Mesenchymal stem cell (in vitro differentiated cells and primary cell): ENCODE results near the gene BCL2L14.

Experiments used
- DNase-seq: peaks from one replicate; pipeline ENCODE4 v3.0.0-alpha.2; 2013
- H2AFZ ChIP-seq: one replicate; pipeline ENCODE4 v1.6.1; 2013; ENCODE audit warnings: low read depth, mild to moderate bottlenecking, control low read depth, inconsistent platforms, low read length, moderate library complexity
- H2AK5ac ChIP-seq: 2 replicates; pipeline ENCODE4 v1.6.1; 2013; ENCODE audit warnings: low read length, moderate library complexity, mild to moderate bottlenecking, inconsistent platforms; ENCODE audit not compliant: severe bottlenecking
- H2BK120ac ChIP-seq: one replicate; pipeline ENCODE4 v1.6.1; 2013; ENCODE audit warnings: low read depth, mild to moderate bottlenecking, inconsistent platforms, low read length, moderate library complexity
- H2BK12ac ChIP-seq, 2 experiments: one replicate each; pipeline ENCODE4 v1.6.1; 2013; ENCODE audit warnings: inconsistent platforms in 2 of 2, low read length in 2 of 2, mild to moderate bottlenecking in 2 of 2, moderate library complexity in 2 of 2, control low read depth in 1 of 2
- H2BK15ac ChIP-seq: one replicate; pipeline ENCODE4 v1.6.1; 2013; ENCODE audit warnings: mild to moderate bottlenecking, low read depth, inconsistent platforms; ENCODE audit not compliant: poor library complexity, severe bottlenecking
- H2BK5ac ChIP-seq: 2 replicates; pipeline ENCODE4 v1.6.1; 2013; ENCODE audit warnings: low read depth, mild to moderate bottlenecking, low read length, control low read depth, inconsistent platforms; ENCODE audit not compliant: poor library complexity, severe bottlenecking
- H3K14ac ChIP-seq, 2 experiments: one replicate each; pipeline ENCODE4 v1.6.1; 2013; ENCODE audit warnings: inconsistent platforms in 2 of 2, low read length in 2 of 2, control low read depth in 1 of 2, mild to moderate bottlenecking in 1 of 2, moderate library complexity in 1 of 2
- H3K18ac ChIP-seq, 2 experiments: one replicate each; pipeline ENCODE4 v1.6.1; 2013; ENCODE audit warnings: inconsistent platforms in 2 of 2, low read length in 2 of 2, control low read depth in 1 of 2, low read depth in 1 of 2, mild to moderate bottlenecking in 1 of 2
- H3K23ac ChIP-seq, 2 experiments: one replicate each; pipeline ENCODE4 v1.6.1; 2013; ENCODE audit warnings: inconsistent platforms in 2 of 2, low read length in 2 of 2, mild to moderate bottlenecking in 2 of 2, moderate library complexity in 2 of 2, control low read depth in 1 of 2
- H3K27ac ChIP-seq: 2 replicates; pipeline ENCODE4 v1.5.1; 2013; ENCODE audit warnings: mild to moderate bottlenecking, moderate library complexity, low read length, control low read depth, inconsistent platforms; ENCODE audit not compliant: poor library complexity, severe bottlenecking
- H3K27me3 ChIP-seq, 2 experiments: 2 replicates each; pipeline versions ENCODE4 v1.6.1 to v1.7.0; 2013; ENCODE audit warnings: low read length in 2 of 2, mild to moderate bottlenecking in 2 of 2, moderate library complexity in 2 of 2, control low read depth in 1 of 2, inconsistent platforms in 1 of 2; ENCODE audit not compliant: control insufficient read depth in 1 of 2, insufficient read depth in 1 of 2
- H3K36me3 ChIP-seq, 2 experiments: 2 replicates each; pipeline versions ENCODE4 v1.6.1 to v1.7.0; 2013; ENCODE audit warnings: low read length in 2 of 2, control low read depth in 1 of 2, inconsistent platforms in 1 of 2, low read depth in 1 of 2, mild to moderate bottlenecking in 1 of 2; ENCODE audit not compliant: insufficient read depth in 2 of 2, control insufficient read depth in 1 of 2
- H3K4ac ChIP-seq, 2 experiments: one replicate each; pipeline ENCODE4 v1.6.1; 2013; ENCODE audit warnings: inconsistent platforms in 2 of 2, low read length in 2 of 2, mild to moderate bottlenecking in 2 of 2, moderate library complexity in 2 of 2, control low read depth in 1 of 2, low read depth in 1 of 2
- H3K4me1 ChIP-seq: 2 replicates; pipeline ENCODE4 v1.6.1; 2013; ENCODE audit warnings: low read depth, low read length, control low read depth; ENCODE audit not compliant: control insufficient read depth, insufficient read depth
- H3K4me2 ChIP-seq: 2 replicates; pipeline ENCODE4 v1.6.1; 2013; ENCODE audit warnings: low read length, mild to moderate bottlenecking, inconsistent platforms; ENCODE audit not compliant: poor library complexity, severe bottlenecking
- H3K4me3 ChIP-seq, 2 experiments: 2 replicates each; pipeline versions ENCODE4 v1.5.1 to v1.7.0; 2013; ENCODE audit warnings: low read length in 2 of 2, mild to moderate bottlenecking in 2 of 2, control low read depth in 1 of 2, low read depth in 1 of 2; ENCODE audit not compliant: insufficient read depth in 1 of 2
- H3K79me1 ChIP-seq: replicated peaks from 2 replicates; pipeline ENCODE4 v1.6.1; 2013; ENCODE audit warnings: mild to moderate bottlenecking, control low read depth, low read length, inconsistent platforms; ENCODE audit not compliant: poor library complexity, severe bottlenecking
- H3K9ac ChIP-seq: 2 replicates; pipeline ENCODE4 v1.7.0; 2013; ENCODE audit warnings: mild to moderate bottlenecking, low read length, moderate library complexity
- H3K9me3 ChIP-seq: 2 replicates; pipeline ENCODE4 v1.7.0; 2013; ENCODE audit warnings: mild to moderate bottlenecking, low read length; ENCODE audit not compliant: control insufficient read depth
- H4K8ac ChIP-seq: one replicate; pipeline ENCODE4 v1.6.1; 2013; ENCODE audit warnings: inconsistent platforms, mild to moderate bottlenecking, low read length, moderate library complexity
- H4K91ac ChIP-seq: one replicate; pipeline ENCODE4 v1.6.1; 2013; ENCODE audit warnings: mild to moderate bottlenecking, low read length, inconsistent platforms
- WGBS: methylation state at CpG from one replicate; pipeline ENCODE4 v1.1.7; 2013; ENCODE audit warnings: mixed read lengths; 5-methylcytosine and 5-hydroxymethylcytosine counted together

Gene BCL2L14

GRCh38 chr12:12094481-12094880 is 23.7 kb downstream of the BCL2L14 start:
- peak overlapping the region in 1 of 2 experiments; percentile 22 for H2BK12ac ChIP-seq
- H3K79me1 ChIP-seq: no peaks in the 10 kb centered on the region
- WGBS: 53% methylated on average over 4 of the region's 4 CpGs
- H3K4me2 ChIP-seq: no peak overlapping the region
- H3K9ac ChIP-seq: no peak overlapping the region
- H3K4me3 ChIP-seq: no peak overlapping the region
- peaks cover 2% of the 10 kb centered on the region for H3K4me1 ChIP-seq
- H3K27me3 ChIP-seq: no peaks in the 10 kb centered on the region
- H3K36me3 ChIP-seq: no peaks in the 10 kb centered on the region
- H3K23ac ChIP-seq: no peak overlapping the region
- H3K27ac ChIP-seq: no peak overlapping the region
- no peak overlapping the region for H2AFZ ChIP-seq
- H3K18ac ChIP-seq: peak overlapping the region in 1 of 2 experiments; percentile 25
- no peak overlapping the region for H2BK15ac ChIP-seq
- peak; percentile 50 for DNase-seq
- peak overlapping the region; percentile 16 for H4K8ac ChIP-seq
- no peak overlapping the region for H2BK120ac ChIP-seq
- H3K4ac ChIP-seq: peak overlapping the region in 1 of 2 experiments; percentile 67
- H2BK5ac ChIP-seq: no peak overlapping the region
- H3K14ac ChIP-seq: peak overlapping the region in 1 of 2 experiments; percentile 21
- peak overlapping the region; percentile 48 for H4K91ac ChIP-seq
- H2AK5ac ChIP-seq: no peak overlapping the region
- H3K9me3 ChIP-seq: no peaks in the 10 kb centered on the region

- H2AK5ac ChIP-seq: no peak overlapping the region
Measured at GRCh38 chr12:12095021-12095420, 24.3 kb downstream of the BCL2L14 start.

GRCh38 chr12:12097891-12098690 is 27.4 kb downstream of the BCL2L14 start:
- Histone ChIP-seq H3K4me2 (no peak overlapping the region), H2AK5ac (no peak overlapping the region), H3K14ac (no peak overlapping the region), H3K36me3 (no peaks in the 10 kb centered on the region), H3K27me3 (no peaks in the 10 kb centered on the region), H3K27ac (no peak overlapping the region), H3K79me1 (no peaks in the 10 kb centered on the region), H4K8ac (no peak overlapping the region), H2BK15ac (no peak overlapping the region), H3K9me3 (no peaks in the 10 kb centered on the region), H3K4ac (no peak overlapping the region), H3K18ac (no peak overlapping the region), H3K9ac (no peak overlapping the region), H3K4me1 (no peaks in the 10 kb centered on the region), H2AFZ (no peak overlapping the region), H4K91ac (no peak overlapping the region), H3K4me3 (no peak overlapping the region), H3K23ac (no peak overlapping the region), H2BK12ac (peak overlapping the region in 1 of 2 experiments; percentile 14), H2BK5ac (no peak overlapping the region), H2BK120ac (no peak overlapping the region)
- 70% methylated on average over 6 of the region's 6 CpGs for WGBS
- DNase-seq: no peak

More at GRCh38 chr12:12095021-12095420, 24.3 kb downstream of the BCL2L14 start:
- peak; percentile 86 for DNase-seq
- H2BK12ac ChIP-seq: no peak overlapping the region
- H3K14ac ChIP-seq: no peak overlapping the region
- H3K4ac ChIP-seq: no peak overlapping the region
- H2BK120ac ChIP-seq: no peak overlapping the region
- no peak overlapping the region for H3K4me3 ChIP-seq
- H3K9me3 ChIP-seq: no peaks in the 10 kb centered on the region
- no peak overlapping the region for H4K8ac ChIP-seq
- no peak overlapping the region for H3K4me2 ChIP-seq
- no peak overlapping the region for H3K23ac ChIP-seq
- no peaks in the 10 kb centered on the region for H3K27me3 ChIP-seq
- H4K91ac ChIP-seq: no peak overlapping the region
- no peak overlapping the region for H2AFZ ChIP-seq
- WGBS: 11% methylated on average over 3 of the region's 3 CpGs
- no peak overlapping the region for H3K9ac ChIP-seq
- no peak overlapping the region for H3K18ac ChIP-seq
- H2BK5ac ChIP-seq: no peak overlapping the region
- H3K79me1 ChIP-seq: no peaks in the 10 kb centered on the region
- H3K36me3 ChIP-seq: no peaks in the 10 kb centered on the region
- H3K4me1 ChIP-seq: peaks cover 2% of the 10 kb centered on the region
- no peak overlapping the region for H3K27ac ChIP-seq
- H2BK15ac ChIP-seq: no peak overlapping the region

- no peak overlapping the region for H2AK5ac ChIP-seq
- H2BK120ac ChIP-seq: no peak overlapping the region
- H3K27me3 ChIP-seq: no peaks in the 10 kb centered on the region
- 77% methylated on average over 3 of the region's 3 CpGs for WGBS
- H3K14ac ChIP-seq: no peak overlapping the region
- no peak overlapping the region for H3K9ac ChIP-seq
- H3K4ac ChIP-seq: no peak overlapping the region
- H3K79me1 ChIP-seq: no peaks in the 10 kb centered on the region
- H2BK15ac ChIP-seq: no peak overlapping the region
- peak overlapping the region in 1 of 2 experiments; percentile 7 for H3K18ac ChIP-seq
- H3K4me2 ChIP-seq: no peak overlapping the region
- no peak overlapping the region for H2BK12ac ChIP-seq
- no peaks in the 10 kb centered on the region for H3K9me3 ChIP-seq
- no peak overlapping the region for H2BK5ac ChIP-seq
- peak; percentile 16 for DNase-seq
- H4K91ac ChIP-seq: no peak overlapping the region
- H4K8ac ChIP-seq: no peak overlapping the region
- no peaks in the 10 kb centered on the region for H3K4me1 ChIP-seq
- peaks cover 0 to 2% of the 10 kb centered on the region in 2 experiments for H3K36me3 ChIP-seq
- no peak overlapping the region for H3K27ac ChIP-seq
- no peak overlapping the region for H2AFZ ChIP-seq
- H3K4me3 ChIP-seq: no peak overlapping the region
- no peak overlapping the region for H3K23ac ChIP-seq
Measured at GRCh38 chr12:12098691-12099015, 27.9 kb downstream of the BCL2L14 start.
